ENCODE measurements around the gene ONECUT3.
A peak's percentile ranks its signal among the peaks of the same experiment; 100 is the strongest.

Gene ONECUT3

GRCh38 chr19:1822210-1822609 lies 68.9 kb downstream of the ONECUT3 start:
- DNase-seq (ENCODE audit: low read depth), result no peak
- TF ChIP-seq CTCF (IDR thresholded peaks at IDR 0.05; ENCODE audit: control insufficient read depth, insufficient read depth, low read depth, low read length, missing control alignments), result no peak
- no peak overlapping the region for H3K4me3 ChIP-seq (ENCODE audit: control insufficient read depth, low read depth, low read length)

- TF ChIP-seq CTCF (IDR thresholded peaks at IDR 0.05; ENCODE audit: control insufficient read depth, insufficient read depth, low read depth, low read length, missing control alignments), result no peak
- DNase-seq (ENCODE audit: low read depth), result no peak
Observed at GRCh38 chr19:1823020-1823419, 69.7 kb downstream of the ONECUT3 start.

GRCh38 chr19:1823539-1824251 lies 70.4 kb downstream of the ONECUT3 start:
- no peak for TF ChIP-seq CTCF (IDR thresholded peaks at IDR 0.05; ENCODE audit: control insufficient read depth, insufficient read depth, low read depth, low read length, missing control alignments)
- DNase-seq (ENCODE audit: low read depth), result no peak
- no peak overlapping the region for H3K4me3 ChIP-seq (ENCODE audit: control insufficient read depth, low read depth, low read length)

More at GRCh38 chr19:1823020-1823419, 69.7 kb downstream of the ONECUT3 start:
- H3K4me3 ChIP-seq (ENCODE audit: control insufficient read depth, low read depth, low read length), result no peak overlapping the region

GRCh38 chr19:1824252-1824622 lies 70.9 kb downstream of the ONECUT3 start:
- DNase-seq (ENCODE audit: low read depth), result no peak
- no peak overlapping the region for H3K4me3 ChIP-seq (ENCODE audit: control insufficient read depth, low read depth, low read length)
- no peak for TF ChIP-seq CTCF (IDR thresholded peaks at IDR 0.05; ENCODE audit: control insufficient read depth, insufficient read depth, low read depth, low read length, missing control alignments)

GRCh38 chr19:1825909-1826556 lies 72.7 kb downstream of the ONECUT3 start:
- peak; percentile 94 for TF ChIP-seq CTCF (IDR thresholded peaks at IDR 0.05; ENCODE audit: control insufficient read depth, insufficient read depth, low read depth, low read length, missing control alignments)
- no peak for DNase-seq (ENCODE audit: low read depth)
- H3K4me3 ChIP-seq (ENCODE audit: control insufficient read depth, low read depth, low read length), result no peak overlapping the region

- DNase-seq (ENCODE audit: low read depth), result no peak
- H3K4me3 ChIP-seq (ENCODE audit: control insufficient read depth, low read depth, low read length), result no peak overlapping the region
- TF ChIP-seq CTCF (IDR thresholded peaks at IDR 0.05; ENCODE audit: control insufficient read depth, insufficient read depth, low read depth, low read length, missing control alignments), result no peak
Observed at GRCh38 chr19:1826557-1827521, 73.5 kb downstream of the ONECUT3 start.
